HEK293 (cell line): Measurements from ENCODE around the gene NOS1.
"Not testable (repeated sequence)": the region's sequence is repeated elsewhere in the genome, so short reads cannot be mapped to it uniquely, and the experiment has no call there.

Experiments
- CTCF ChIP-seq: fragments of 450-650 bp; formaldehyde crosslinking; IDR thresholded peaks from 2 replicates; pipeline ENCODE4 v1.5.1; 2016; ENCODE audit warnings: missing biosample characterization, missing genetic modification characterization
- GLIS1 ChIP-seq: fragments of 450-650 bp; formaldehyde crosslinking; IDR thresholded peaks from 2 replicates; pipeline ENCODE4 v1.5.1; 2016; ENCODE audit warnings: missing biosample characterization, missing genetic modification characterization
- PRDM4 ChIP-seq: fragments of 450-650 bp; formaldehyde crosslinking; IDR thresholded peaks from 2 replicates; pipeline ENCODE4 v1.5.1; 2017; ENCODE audit warnings: missing biosample characterization, missing genetic modification characterization
- REST ChIP-seq: fragments of 450-650 bp; formaldehyde crosslinking; IDR thresholded peaks from 2 replicates; pipeline ENCODE4 v1.5.1; 2016; ENCODE audit warnings: missing biosample characterization, missing genetic modification characterization
- YY1 ChIP-seq: fragments of 450-650 bp; formaldehyde crosslinking; IDR thresholded peaks from 2 replicates; pipeline ENCODE4 v1.5.1; 2018; ENCODE audit warnings: missing biosample characterization, missing genetic modification characterization
- ZNF548 ChIP-seq: fragments of 450-650 bp; formaldehyde crosslinking; IDR thresholded peaks from 2 replicates; pipeline ENCODE4 v1.5.1; 2016; ENCODE audit warnings: missing biosample characterization, missing genetic modification characterization
- ZNF660 ChIP-seq: fragments of 450-650 bp; IDR thresholded peaks from 2 replicates; pipeline ENCODE4 v1.5.1; 2018; ENCODE audit warnings: missing biosample characterization, mild to moderate bottlenecking, missing genetic modification characterization
- ZNF785 ChIP-seq: fragments of 450-650 bp; formaldehyde crosslinking; IDR thresholded peaks from 2 replicates; pipeline ENCODE4 v1.5.1; 2016; ENCODE audit warnings: missing biosample characterization, missing genetic modification characterization
- ZNF792 ChIP-seq: fragments of 450-650 bp; formaldehyde crosslinking; IDR thresholded peaks from 2 replicates; pipeline ENCODE4 v1.5.1; 2016; ENCODE audit warnings: missing biosample characterization, missing genetic modification characterization
- ZNF830 ChIP-seq: fragments of 450-650 bp; IDR thresholded peaks from 2 replicates; pipeline ENCODE4 v1.5.0; 2018; ENCODE audit warnings: missing biosample characterization, missing genetic modification characterization, low read depth, mild to moderate bottlenecking, moderate library complexity
- ZSCAN18 ChIP-seq: fragments of 450-650 bp; formaldehyde crosslinking; IDR thresholded peaks from 2 replicates; pipeline ENCODE4 v1.5.1; 2016; ENCODE audit warnings: missing biosample characterization, missing genetic modification characterization

GRCh38 chr12:117370000-117370399 is 8.6 kb upstream of the NOS1 start:
- TF ChIP-seq ZSCAN18; ZNF548; ZNF830 (tag by site-specific recombination); YY1; ZNF660 (tag by site-specific recombination); CTCF (tag by site-specific recombination); REST (tag by site-specific recombination); ZNF792; PRDM4 (tag by site-specific recombination); ZNF785; GLIS1 (tag by site-specific recombination): not testable (repeated sequence)
